Ovary (tissue), 3 donors: ENCODE measurements around the gene DEF6.

Source experiments
- EP300 ChIP-seq: sonication (generic); formaldehyde crosslinking; IDR thresholded peaks from one replicate; pipeline ENCODE4 v1.6.1; 2017; ENCODE audit warnings: antibody characterized with exemption
- POLR2A ChIP-seq: fragments of 450-650 bp; IDR thresholded peaks from one replicate; pipeline ENCODE4 v1.6.1; 2017; ENCODE audit warnings: antibody characterized with exemption, mild to moderate bottlenecking, moderate library complexity
- TF ChIP-seq, protein P1 (sequence below), 3 donors: fragments of 450-650 bp in 2 of 3; fragments of 200-600 bp in 1 of 3; IDR thresholded peaks; one replicate each; pipeline versions ENCODE4 v1.5.1 to v1.8.0; 2016 to 2022; ENCODE audit warnings: antibody characterized with exemption in 3 of 3, mild to moderate bottlenecking in 1 of 3
- donor health status: DM: no; HTN: no; CAD: no.

DNA sequence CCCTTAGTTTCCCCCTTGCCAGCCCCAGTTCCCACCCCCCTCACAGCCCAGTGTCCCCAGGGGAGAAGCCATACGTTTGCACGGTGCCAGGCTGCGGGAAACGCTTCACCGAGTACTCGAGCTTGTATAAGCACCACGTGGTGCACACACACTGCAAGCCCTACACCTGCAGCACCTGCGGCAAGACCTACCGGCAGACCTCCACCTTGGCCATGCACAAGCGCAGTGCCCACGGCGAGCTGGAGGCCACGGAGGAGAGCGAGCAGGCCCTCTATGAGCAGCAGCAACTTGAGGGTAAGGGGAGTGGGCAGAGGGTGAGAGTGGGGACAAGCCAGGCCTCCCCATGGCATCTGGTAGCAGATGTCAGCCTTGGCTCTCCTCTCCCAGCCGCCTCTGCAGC is 5.1 kb upstream of the DEF6 start:
- TF ChIP-seq, protein P1, sequence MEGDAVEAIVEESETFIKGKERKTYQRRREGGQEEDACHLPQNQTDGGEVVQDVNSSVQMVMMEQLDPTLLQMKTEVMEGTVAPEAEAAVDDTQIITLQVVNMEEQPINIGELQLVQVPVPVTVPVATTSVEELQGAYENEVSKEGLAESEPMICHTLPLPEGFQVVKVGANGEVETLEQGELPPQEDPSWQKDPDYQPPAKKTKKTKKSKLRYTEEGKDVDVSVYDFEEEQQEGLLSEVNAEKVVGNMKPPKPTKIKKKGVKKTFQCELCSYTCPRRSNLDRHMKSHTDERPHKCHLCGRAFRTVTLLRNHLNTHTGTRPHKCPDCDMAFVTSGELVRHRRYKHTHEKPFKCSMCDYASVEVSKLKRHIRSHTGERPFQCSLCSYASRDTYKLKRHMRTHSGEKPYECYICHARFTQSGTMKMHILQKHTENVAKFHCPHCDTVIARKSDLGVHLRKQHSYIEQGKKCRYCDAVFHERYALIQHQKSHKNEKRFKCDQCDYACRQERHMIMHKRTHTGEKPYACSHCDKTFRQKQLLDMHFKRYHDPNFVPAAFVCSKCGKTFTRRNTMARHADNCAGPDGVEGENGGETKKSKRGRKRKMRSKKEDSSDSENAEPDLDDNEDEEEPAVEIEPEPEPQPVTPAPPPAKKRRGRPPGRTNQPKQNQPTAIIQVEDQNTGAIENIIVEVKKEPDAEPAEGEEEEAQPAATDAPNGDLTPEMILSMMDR (IDR thresholded peaks at IDR 0.05): no peak
- TF ChIP-seq EP300 (no peak), POLR2A (no peak)
